H1 (cell line): ENCODE results near the gene NIM1K. TPM values are rescaled to one million over a fixed set of nuclear protein-coding genes. Genes with fewer than 3 reads are reported as not detected.

Source experiments
- CTCF ChIA-PET: fragments of 300-600 bp; sonication (Branson Sonifier 250); formaldehyde crosslinking; loops from one replicate; lab custom pipeline; 2021; ENCODE audit not compliant: partially characterized antibody; lab: Charles Lee
- POLR2A ChIA-PET: fragments of 300-600 bp; sonication (Branson Sonifier 250); formaldehyde crosslinking; loops from one replicate; lab custom pipeline; 2021; ENCODE audit warnings: inconsistent platforms; ENCODE audit not compliant: partially characterized antibody; lab: Charles Lee
- DNase-seq, 2 experiments: peaks; one replicate each; pipeline versions ENCODE4 v3.0.0 to v3.0.0-alpha.2; 2010 to 2022; ENCODE audit warnings: low spot score in 2 of 2, low read depth in 1 of 2, mixed read lengths in 1 of 2
- FAIRE-seq: peaks from 2 replicates; lab custom pipeline; 2011; peaks lifted over from hg19 to GRCh38; lab: Jason Lieb, UNC
- H2AFZ ChIP-seq: 2 replicates; pipeline ENCODE4 v1.8.1; 2012; ENCODE audit warnings: low read length, inconsistent platforms
- H2AK5ac ChIP-seq: 2 replicates; pipeline ENCODE4 v1.6.1; 2013; ENCODE audit warnings: low read depth, low read length
- H2BK120ac ChIP-seq: replicated peaks from 2 replicates; pipeline ENCODE3; 2013; ENCODE audit warnings: low read depth, low read length, inconsistent platforms
- H2BK12ac ChIP-seq: 2 replicates; pipeline ENCODE4 v1.6.1; 2013; ENCODE audit warnings: low read depth, low read length
- H2BK15ac ChIP-seq: 2 replicates; pipeline ENCODE4 v1.6.1; 2013; ENCODE audit warnings: low read length
- H2BK20ac ChIP-seq: 2 replicates; pipeline ENCODE4 v1.6.1; 2013; ENCODE audit warnings: low read length
- H2BK5ac ChIP-seq: 2 replicates; pipeline ENCODE4 v1.6.1; 2013; ENCODE audit warnings: low read depth, low read length
- H3K14ac ChIP-seq: 2 replicates; pipeline ENCODE4 v1.6.1; 2013; ENCODE audit warnings: inconsistent platforms; ENCODE audit not compliant: insufficient read length
- H3K18ac ChIP-seq: 2 replicates; pipeline ENCODE4 v1.6.1; 2013; ENCODE audit warnings: low read length; ENCODE audit errors: extremely low read depth
- H3K23ac ChIP-seq: 2 replicates; pipeline ENCODE4 v1.6.1; 2013; ENCODE audit warnings: inconsistent platforms; ENCODE audit not compliant: insufficient read length
- H3K23me2 ChIP-seq: 2 replicates; pipeline ENCODE4 v1.6.1; 2013; ENCODE audit warnings: low read depth, low read length
- H3K27ac ChIP-seq: 2 replicates; pipeline ENCODE4 v1.6.1; 2011; ENCODE audit warnings: low read depth, low read length, inconsistent platforms
- H3K27me3 ChIP-seq, 4 experiments: replicated peaks in 1 of 4; 1 replicate in 1 of 4; 2 replicates in 3 of 4; pipeline versions ENCODE4 v1.6.1 to v1.8.1; 2011 to 2013; ENCODE audit warnings: low read length in 3 of 4, mild to moderate bottlenecking in 3 of 4, inconsistent platforms in 2 of 4, mixed read lengths in 2 of 4, moderate library complexity in 1 of 4; ENCODE audit not compliant: control insufficient read depth in 3 of 4, insufficient read depth in 3 of 4; ENCODE audit errors: extremely low read depth in 1 of 4
- H3K36me3 ChIP-seq, 4 experiments: 2 replicates each; pipeline versions ENCODE4 v1.6.1 to v1.8.1; 2011 to 2013; ENCODE audit warnings: mild to moderate bottlenecking in 4 of 4, low read length in 3 of 4, moderate library complexity in 2 of 4, control low read depth in 1 of 4, inconsistent platforms in 1 of 4; ENCODE audit not compliant: insufficient read depth in 4 of 4, control insufficient read depth in 2 of 4
- H3K4ac ChIP-seq: replicated peaks from 2 replicates; pipeline ENCODE3; 2013; ENCODE audit warnings: low read length, low read depth, mixed read lengths, inconsistent platforms; ENCODE audit not compliant: insufficient read length
- H3K4me1 ChIP-seq, 4 experiments: replicated peaks in 1 of 4; 1 replicate in 1 of 4; 2 replicates in 3 of 4; pipeline versions ENCODE4 v1.6.1 to v1.8.1; 2011 to 2013; ENCODE audit warnings: low read length in 3 of 4, inconsistent platforms in 2 of 4, mixed read lengths in 1 of 4; ENCODE audit not compliant: insufficient read depth in 4 of 4, control insufficient read depth in 3 of 4
- H3K4me2 ChIP-seq, 2 experiments: 2 replicates each; pipeline versions ENCODE4 v1.6.1 to v1.8.1; 2011 to 2013; ENCODE audit warnings: low read depth in 2 of 2, low read length in 2 of 2, control low read depth in 1 of 2, inconsistent platforms in 1 of 2, mild to moderate bottlenecking in 1 of 2; ENCODE audit not compliant: insufficient read depth in 1 of 2
- H3K4me3 ChIP-seq, 4 experiments: fragments of 200-600, 300-600 bp in 1 of 4; sonication (generic), shearing (Covaris generic), sonication (Bioruptor Twin) in 1 of 4; 2 replicates each; pipeline versions ENCODE4 v1.5.1 to v1.8.1; 2011 to 2016; ENCODE audit warnings: low read length in 4 of 4, low read depth in 3 of 4, control low read depth in 2 of 4, inconsistent platforms in 2 of 4, mild to moderate bottlenecking in 2 of 4, mixed read lengths in 1 of 4, moderate library complexity in 1 of 4; ENCODE audit not compliant: insufficient read depth in 2 of 4; ENCODE audit errors: extremely low read depth in 1 of 4
- H3K56ac ChIP-seq: replicated peaks from 2 replicates; pipeline ENCODE3; 2013; ENCODE audit warnings: low read depth, mild to moderate bottlenecking, mixed read lengths, low read length, inconsistent platforms; ENCODE audit not compliant: insufficient read length
- H3K79me1 ChIP-seq: 2 replicates; pipeline ENCODE4 v1.6.1; 2013; ENCODE audit warnings: low read depth, low read length, control low read depth
- H3K79me2 ChIP-seq, 2 experiments: 2 replicates each; pipeline versions ENCODE4 v1.6.1 to v1.8.1; 2012 to 2013; ENCODE audit warnings: low read length in 2 of 2, mild to moderate bottlenecking in 2 of 2, inconsistent platforms in 1 of 2; ENCODE audit not compliant: insufficient read depth in 2 of 2, control insufficient read depth in 1 of 2
- H3K9ac ChIP-seq, 4 experiments: replicated peaks in 1 of 4; 1 replicate in 1 of 4; 2 replicates in 3 of 4; pipeline versions ENCODE4 v1.6.1 to v1.8.1; 2011 to 2013; ENCODE audit warnings: low read depth in 3 of 4, low read length in 3 of 4, control low read depth in 2 of 4, mild to moderate bottlenecking in 2 of 4, moderate library complexity in 2 of 4, inconsistent platforms in 1 of 4; ENCODE audit errors: extremely low read depth in 1 of 4
- H3K9me3 ChIP-seq, 2 experiments: 2 replicates each; pipeline versions ENCODE4 v1.6.1 to v1.8.1; 2012 to 2013; ENCODE audit warnings: mild to moderate bottlenecking in 2 of 2, moderate library complexity in 2 of 2, control low read depth in 1 of 2, inconsistent platforms in 1 of 2, low read depth in 1 of 2, low read length in 1 of 2, mixed read lengths in 1 of 2; ENCODE audit not compliant: insufficient read depth in 2 of 2
- H4K20me1 ChIP-seq, 2 experiments: replicated peaks in 1 of 2; 2 replicates each; pipeline versions ENCODE3 to v1.8.1; 2011 to 2013; ENCODE audit warnings: inconsistent platforms in 2 of 2, low read length in 2 of 2, mild to moderate bottlenecking in 1 of 2; ENCODE audit not compliant: insufficient read depth in 2 of 2, control insufficient read depth in 1 of 2
- H4K5ac ChIP-seq: 2 replicates; pipeline ENCODE4 v1.6.1; 2013; ENCODE audit warnings: low read length, low read depth, mixed read lengths, inconsistent platforms; ENCODE audit not compliant: insufficient read length
- H4K8ac ChIP-seq: 2 replicates; pipeline ENCODE4 v1.8.0; 2013; ENCODE audit warnings: mild to moderate bottlenecking, moderate library complexity, low read length, inconsistent platforms; ENCODE audit not compliant: insufficient read depth; ENCODE audit errors: extremely low read depth
- H4K91ac ChIP-seq: replicated peaks from 2 replicates; pipeline ENCODE3; 2013; ENCODE audit warnings: low read length, mixed read lengths, inconsistent platforms; ENCODE audit not compliant: insufficient read length
- HDAC2 ChIP-seq, 2 experiments: fragments of 300-600 bp in 1 of 2; sonication (generic) in 1 of 2; IDR thresholded peaks; 2 replicates each; pipeline ENCODE4 v1.6.1; 2011 to 2012; ENCODE audit warnings: low read depth in 2 of 2, low read length in 2 of 2, mild to moderate bottlenecking in 2 of 2, moderate library complexity in 2 of 2, borderline replicate concordance in 1 of 2, inconsistent platforms in 1 of 2
- TEAD4 ChIP-seq: IDR thresholded peaks from 2 replicates; pipeline ENCODE4 v1.6.1; 2012; ENCODE audit warnings: low read depth, low read length, inconsistent platforms, mixed read lengths
- USF2 ChIP-seq: IDR thresholded peaks from 2 replicates; pipeline ENCODE4 v1.6.1; 2011; ENCODE audit warnings: low read length, improper control_type of control experiment
- WGBS, 2 experiments: shearing (Covaris generic) in 1 of 2; methylation state at CpG; one replicate each; pipeline versions ENCODE4 v1.1.6 to v1.1.7; 2013 to 2015; ENCODE audit warnings: low lambda C conversion rate in 2 of 2, mixed read lengths in 2 of 2, inconsistent platforms in 1 of 2, low coverage in 1 of 2, missing lambda C conversion rate in 1 of 2; ENCODE audit not compliant: insufficient replicate concordance in 2 of 2, insufficient coverage in 1 of 2, insufficient read length in 1 of 2; ENCODE audit errors: extremely low coverage in 1 of 2, missing lambda C conversion rate in 1 of 2; 5-methylcytosine and 5-hydroxymethylcytosine counted together
- polyA plus RNA-seq, 7 experiments: library from polyadenylated mRNA; depleted of rRNA in 3 of 7; stranded (reverse) in 5 of 7; unstranded in 2 of 7; fragments of >200 nt in 5 of 7; fragments of 200-250 nt in 2 of 7; gene quantifications; 1 replicate in 5 of 7; 2 replicates in 1 of 7; 4 replicates in 1 of 7; pipeline versions ENCODE4 v1.2.1 to v1.2.3, GENCODE V29; 2011 to 2013; ENCODE audit warnings: missing spikeins in 2 of 7, mixed read lengths in 2 of 7
- total RNA-seq: library from RNA; stranded (reverse); fragmentation: NEBNext Ultra II Directional; extraction: Animal tissue kit (Norgen Biotek cat#: 25700); gene quantifications from 2 replicates; pipeline ENCODE4 v1.2.1, GENCODE V29; 2021

The NIM1K gene
- total and polyA plus RNA-seq, 2 of the 8 experiments (the other 6 are each of a cell fraction or from before 2014, with no cell fraction given): not detected

- Histone ChIP-seq H3K4me3 (no peak overlapping the region), H3K27ac (no peak overlapping the region), H2AFZ (no peak overlapping the region), H3K79me2 (no peaks in the 10 kb centered on the region), H3K56ac (no peak overlapping the region), H3K23ac (no peak overlapping the region), H3K9ac (no peak overlapping the region), H4K20me1 (no peaks in the 10 kb centered on the region), H3K14ac (no peak overlapping the region), H2BK15ac (no peak overlapping the region), H3K4me2 (no peak overlapping the region), H4K5ac (no peak overlapping the region), H3K27me3 (no peaks in the 10 kb centered on the region), H2BK12ac (no peak overlapping the region), H3K9me3 (no peaks in the 10 kb centered on the region), H2BK120ac (no peak overlapping the region), H3K79me1 (no peaks in the 10 kb centered on the region), H3K23me2 (no peaks in the 10 kb centered on the region), H3K18ac (no peak overlapping the region), H4K91ac (no peak overlapping the region), H4K8ac (no peak overlapping the region), H2BK5ac (no peak overlapping the region), H3K36me3 (no peaks in the 10 kb centered on the region), H2BK20ac (no peak overlapping the region), H3K4me1 (no peaks in the 10 kb centered on the region), H2AK5ac (no peak overlapping the region), H3K4ac (no peak overlapping the region)
- ChIA-PET CTCF (interaction anchor here (0.6 kb wide), 1 partner anchor 154 kb away, joined by 3 read pairs; no protein-coding TSS in a partner anchor), POLR2A (interaction anchor here (1.5 kb wide), 1 partner anchor 100 kb away, joined by 3 read pairs; the partner anchor contains the start of gene ZNF131)
- FAIRE-seq (no peak), DNase-seq (no peak)
- TF ChIP-seq HDAC2 (IDR thresholded peaks at IDR 0.05; ENCODE audit: borderline replicate concordance in 1 of 2, low read depth in 2 of 2, low read length in 2 of 2): no peak
- no peak for TF ChIP-seq USF2
- TF ChIP-seq TEAD4: no peak
- WGBS, 2 experiments: 83% methylated on average over 5 of the region's 5 CpGs; no CpG with 5 or more reads in 1 of the 2 experiments
Observed at GRCh38 chr5:43221502-43221901, 29.5 kb downstream of the NIM1K start.
